GM19455 (cell line): ENCODE measurements around the gene SH3BP5L.

ENCODE experiments used
- ATAC-seq: cut with Tn5 transposase; IDR thresholded peaks from one replicate; pipeline ENCODE4 v1.9.1; 2021; ENCODE audit not compliant: unreplicated experiment

Gene SH3BP5L

DNA sequence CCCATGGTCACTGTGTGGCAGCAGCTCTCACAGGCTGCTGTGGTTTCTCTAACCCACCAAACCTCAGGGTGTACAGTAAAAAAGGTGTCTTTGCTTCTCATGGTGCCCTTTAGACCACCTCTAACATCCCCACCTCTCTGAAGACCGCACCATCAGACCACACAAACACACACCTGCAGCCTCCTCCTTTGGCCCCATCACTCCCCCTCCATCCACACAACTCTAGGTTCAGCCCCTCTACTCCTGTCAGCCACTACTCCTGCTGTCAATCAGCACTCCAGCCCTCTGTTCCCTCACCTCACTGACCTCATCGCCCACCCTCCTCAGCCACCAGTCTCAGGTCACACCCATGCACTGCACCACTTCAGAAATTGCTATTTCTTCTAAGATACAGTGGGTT, 25.7 kb upstream of the SH3BP5L start:
- ATAC-seq: no peak

GRCh38 chr1:248850536-248851251, 25.0 kb upstream of the SH3BP5L start:
- ATAC-seq: no peak

GRCh38 chr1:248850124-248850523, 24.4 kb upstream of the SH3BP5L start:
- no peak for ATAC-seq

DNA sequence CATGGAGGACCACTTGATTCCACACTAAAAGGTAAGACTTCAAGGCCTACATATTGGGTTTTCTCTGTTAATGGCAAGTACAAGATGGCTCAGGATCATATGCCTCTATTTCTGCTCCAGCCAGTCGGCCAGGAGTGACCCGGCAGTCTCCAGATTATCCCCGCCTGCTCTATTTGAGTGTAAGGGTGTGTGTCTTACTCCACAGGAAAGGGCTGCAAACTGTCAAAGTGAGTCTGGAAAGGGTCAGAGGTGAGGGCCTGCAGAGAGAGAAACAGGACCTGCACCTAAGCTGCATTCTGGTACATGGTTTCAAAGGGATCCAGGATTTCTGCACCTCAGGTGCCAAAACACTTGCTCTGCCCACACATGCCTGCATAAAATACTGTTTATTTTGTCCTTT, 23.9 kb upstream of the SH3BP5L start:
- no peak for ATAC-seq

- no peak for ATAC-seq
Measured at GRCh38 chr1:248849152-248849551, 23.4 kb upstream of the SH3BP5L start.

- no peak for ATAC-seq
Measured at GRCh38 chr1:248848602-248849001, 22.9 kb upstream of the SH3BP5L start.

DNA sequence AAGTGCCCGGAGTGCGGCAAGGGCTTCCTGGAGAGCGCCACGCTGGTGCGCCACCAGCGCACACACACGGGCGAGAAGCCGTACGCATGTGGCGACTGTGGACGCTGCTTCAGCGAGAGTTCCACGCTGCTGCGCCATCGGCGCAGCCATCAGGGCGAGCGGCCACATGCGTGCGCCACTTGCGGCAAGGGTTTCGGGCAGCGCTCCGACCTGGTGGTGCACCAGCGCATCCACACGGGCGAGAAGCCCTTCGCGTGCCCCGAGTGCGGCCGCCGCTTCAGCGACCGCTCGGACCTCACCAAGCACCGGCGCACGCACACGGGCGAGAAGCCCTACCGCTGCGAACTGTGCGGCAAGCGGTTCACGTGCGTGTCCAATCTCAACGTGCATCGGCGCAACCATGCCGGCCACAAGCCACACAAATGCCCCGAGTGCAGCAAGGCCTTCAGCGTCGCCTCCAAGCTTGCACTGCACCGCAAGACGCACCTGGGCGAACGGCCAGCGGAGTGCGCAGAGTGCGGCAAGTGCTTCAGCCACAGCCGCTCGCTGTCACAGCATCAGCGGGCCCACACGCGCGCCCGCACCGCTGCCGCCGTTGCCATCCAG, 22.3 kb upstream of the SH3BP5L start:
- no peak for ATAC-seq

GRCh38 chr1:248847181-248847955, 21.7 kb upstream of the SH3BP5L start:
- no peak for ATAC-seq

GRCh38 chr1:248844526-248844925, 18.8 kb upstream of the SH3BP5L start:
- ATAC-seq: no peak

DNA sequence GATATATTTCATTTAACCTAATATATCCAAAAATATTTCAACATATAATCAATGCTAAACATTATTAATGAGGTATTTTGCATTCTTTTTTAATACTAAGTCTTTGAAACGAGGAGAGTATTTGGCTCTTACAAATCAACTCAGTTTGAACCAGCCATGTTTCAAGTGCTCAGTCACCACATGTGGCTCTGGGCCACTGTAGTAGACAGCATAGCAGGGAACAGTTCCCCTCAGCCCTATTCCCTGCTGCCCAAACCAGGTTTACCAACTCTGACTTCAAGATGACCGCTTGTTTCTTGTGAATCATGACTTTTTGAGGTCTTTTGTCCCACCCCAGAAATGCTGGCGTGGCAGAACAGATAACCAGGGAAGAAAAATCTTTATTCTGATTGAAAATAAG, 18.0 kb upstream of the SH3BP5L start:
- ATAC-seq: no peak

DNA sequence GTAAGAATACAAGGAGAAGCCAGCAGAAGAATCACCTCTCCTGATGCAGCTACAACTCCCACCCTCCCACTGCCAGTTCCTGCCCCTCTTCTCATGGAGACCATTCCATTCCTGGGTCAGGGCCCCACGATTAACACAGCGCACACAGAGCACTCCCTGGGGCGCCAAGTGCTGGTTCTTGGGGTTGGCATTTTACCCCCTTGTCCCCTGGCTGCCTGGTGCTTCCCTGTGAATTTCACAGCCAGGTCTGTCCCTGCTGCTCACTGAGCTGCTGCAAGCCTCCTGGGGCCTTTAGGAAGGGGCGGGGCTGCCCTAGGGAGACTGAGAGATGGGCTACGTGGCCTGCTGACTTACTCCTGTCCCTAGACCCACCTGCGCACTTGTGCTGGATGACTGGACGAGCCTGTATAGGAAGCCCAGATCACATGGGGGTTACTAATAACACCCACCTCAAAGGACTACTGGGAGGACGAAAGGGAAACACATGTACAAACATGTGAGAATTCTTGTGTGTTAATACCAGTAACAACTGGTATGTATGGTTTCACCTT, 17.1 kb upstream of the SH3BP5L start:
- peak; percentile 30 for ATAC-seq

DNA sequence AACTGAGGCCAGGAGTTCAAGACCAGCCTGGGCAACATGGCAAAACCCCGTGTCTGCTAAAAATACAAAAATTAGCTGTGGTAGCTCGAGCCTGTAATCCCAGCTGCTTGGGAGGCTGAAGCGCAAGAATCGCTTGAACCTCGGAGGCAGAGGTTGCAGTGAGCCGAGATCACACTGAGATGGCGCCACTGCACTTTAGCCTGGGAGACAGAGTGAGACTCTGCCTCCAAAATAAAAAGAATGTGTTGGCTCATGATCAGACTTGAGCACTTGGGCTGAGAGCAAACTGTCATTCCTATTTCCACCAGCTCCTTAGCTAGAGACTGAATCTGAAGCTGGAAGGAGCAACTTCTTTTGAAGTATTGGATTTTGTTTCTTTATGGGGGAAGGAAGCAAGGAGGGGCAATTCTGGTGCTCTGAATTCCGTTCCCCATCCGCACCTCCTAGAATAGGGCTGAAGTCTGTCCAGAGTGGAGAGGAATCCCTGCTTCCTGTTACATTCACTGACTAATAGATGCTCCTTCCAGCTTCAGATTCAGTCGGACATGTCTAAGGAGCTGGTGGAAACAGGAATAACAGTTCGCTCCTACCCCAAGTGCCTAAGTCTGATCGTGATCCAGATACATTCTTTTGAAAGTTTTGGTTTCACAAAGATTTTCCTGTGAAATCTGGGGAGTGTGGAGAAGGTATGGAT, 16.1 kb upstream of the SH3BP5L start:
- ATAC-seq: no peak

DNA sequence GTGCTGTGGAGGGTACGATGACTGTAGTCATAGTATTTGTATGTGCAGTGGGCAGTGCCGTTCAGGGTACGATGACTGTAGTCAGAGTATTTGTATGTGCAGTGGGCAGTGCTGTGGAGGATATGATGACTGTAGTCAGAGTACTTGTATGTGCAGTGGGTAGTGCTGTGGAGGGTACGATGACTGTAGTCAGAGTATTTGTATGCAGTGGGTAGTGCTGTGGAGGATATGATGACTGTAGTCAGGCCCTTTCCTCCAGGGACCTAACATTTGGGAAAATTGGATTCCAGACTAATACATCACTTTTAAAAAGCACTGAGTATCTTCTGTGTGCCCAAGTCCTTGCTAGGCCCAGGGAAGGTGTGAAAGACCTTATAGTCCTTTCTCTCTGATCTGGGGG, 15.2 kb upstream of the SH3BP5L start:
- no peak for ATAC-seq

DNA sequence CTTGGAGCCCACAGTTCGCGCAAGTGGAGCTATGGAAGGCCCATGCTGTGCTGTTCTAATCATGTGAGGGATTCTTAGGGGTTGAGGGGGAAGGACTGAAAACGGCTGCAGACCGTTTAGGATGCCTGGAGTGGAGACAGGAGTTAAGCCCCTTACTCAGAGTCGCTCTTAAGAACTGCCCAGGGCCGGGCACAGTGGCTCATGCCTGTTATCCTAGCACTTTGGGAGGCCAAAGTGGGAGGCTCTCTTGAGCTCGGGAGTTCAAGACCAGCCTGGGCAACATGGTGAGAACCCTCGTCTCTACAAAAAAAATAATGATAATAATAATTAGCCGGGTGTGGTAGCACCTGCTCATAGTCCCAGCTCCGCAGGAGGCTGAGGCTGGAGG, 13.4 kb upstream of the SH3BP5L start:
- no peak for ATAC-seq

GRCh38 chr1:248838357-248839167, 12.8 kb upstream of the SH3BP5L start:
- ATAC-seq: peak; percentile 64

DNA sequence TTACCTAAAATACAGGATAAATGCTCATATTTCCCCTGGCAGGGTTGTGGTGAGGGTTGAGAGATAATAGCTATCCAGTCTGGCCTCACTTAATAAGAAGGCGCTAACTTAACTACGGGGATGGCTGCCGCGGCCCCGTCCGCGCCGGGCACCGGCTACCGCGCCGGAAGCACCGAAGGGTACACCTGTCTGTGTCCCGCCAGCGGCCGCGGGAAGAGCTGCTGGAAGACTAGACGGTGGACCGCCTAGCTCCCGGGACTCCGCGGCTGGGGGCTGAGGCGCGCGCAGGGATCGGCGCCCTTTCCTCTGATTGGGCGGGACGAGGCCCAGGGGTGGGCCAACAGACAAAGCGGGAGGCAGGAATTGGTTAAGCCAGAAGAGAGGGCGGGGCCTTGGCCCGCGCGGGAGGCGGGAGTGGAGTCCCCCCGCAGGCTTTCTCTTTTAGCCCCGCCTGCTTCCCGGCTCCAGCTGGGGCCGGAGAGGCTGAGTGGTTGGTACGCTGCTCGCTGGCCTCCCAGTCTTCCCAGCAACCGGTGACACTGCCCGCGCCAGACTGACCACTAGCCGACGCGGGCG, 12.2 kb upstream of the SH3BP5L start, which contains the start of gene ZNF672:
Gene ZNF672, plus strand, starts transcription at position 444 of the 576 bp plus-strand sequence. CDS start 9,051 bp downstream, outside the sequence.
- ATAC-seq: peak; percentile 82

- no peak for ATAC-seq
Measured at GRCh38 chr1:248837045-248837780, 11.5 kb upstream of the SH3BP5L start.

- no peak for ATAC-seq
Measured at GRCh38 chr1:248834343-248834940, 8.7 kb upstream of the SH3BP5L start.

GRCh38 chr1:248831842-248832241, 6.1 kb upstream of the SH3BP5L start:
- no peak for ATAC-seq
